GM21423 (cell line): Measurements from ENCODE around the gene GBP1.
"Not testable (repeated sequence)": the region's sequence is repeated elsewhere in the genome, so short reads cannot be mapped to it uniquely, and the experiment has no call there.

ENCODE experiments used
- ATAC-seq: cut with Tn5 transposase; IDR thresholded peaks from one replicate; pipeline ENCODE4 v1.9.1; 2021; ENCODE audit warnings: mild to moderate bottlenecking, moderate library complexity; ENCODE audit not compliant: unreplicated experiment

Gene GBP1

GRCh38 chr1:89018318-89018717 lies 46.7 kb downstream of the GBP1 start:
- not testable (repeated sequence) for ATAC-seq

- ATAC-seq = no peak
These were observed 56.5 kb downstream of the GBP1 start for GRCh38 chr1:89008511-89008910.

GRCh38 chr1:89005286-89006151 lies 59.5 kb downstream of the GBP1 start:
- ATAC-seq = no peak
